ENCODE measurements around the gene ADRA2A. TPM values are rescaled to one million over a fixed set of nuclear protein-coding genes. Genes with fewer than 3 reads are reported as not detected.

ADRA2A gene
- 1 to 10 TPM in 3 of 4 donors, under 1 TPM in 1; 0.42 to 3.8 (median 3.6) TPM for total RNA-seq

GRCh38 chr10:111076682-111077478 is at the start of gene ADRA2A:
Gene ADRA2A (plus strand): TSS chr10:111077029. CDS start chr10:111077997, 968 bp downstream.
- TF ChIP-seq, protein P1, sequence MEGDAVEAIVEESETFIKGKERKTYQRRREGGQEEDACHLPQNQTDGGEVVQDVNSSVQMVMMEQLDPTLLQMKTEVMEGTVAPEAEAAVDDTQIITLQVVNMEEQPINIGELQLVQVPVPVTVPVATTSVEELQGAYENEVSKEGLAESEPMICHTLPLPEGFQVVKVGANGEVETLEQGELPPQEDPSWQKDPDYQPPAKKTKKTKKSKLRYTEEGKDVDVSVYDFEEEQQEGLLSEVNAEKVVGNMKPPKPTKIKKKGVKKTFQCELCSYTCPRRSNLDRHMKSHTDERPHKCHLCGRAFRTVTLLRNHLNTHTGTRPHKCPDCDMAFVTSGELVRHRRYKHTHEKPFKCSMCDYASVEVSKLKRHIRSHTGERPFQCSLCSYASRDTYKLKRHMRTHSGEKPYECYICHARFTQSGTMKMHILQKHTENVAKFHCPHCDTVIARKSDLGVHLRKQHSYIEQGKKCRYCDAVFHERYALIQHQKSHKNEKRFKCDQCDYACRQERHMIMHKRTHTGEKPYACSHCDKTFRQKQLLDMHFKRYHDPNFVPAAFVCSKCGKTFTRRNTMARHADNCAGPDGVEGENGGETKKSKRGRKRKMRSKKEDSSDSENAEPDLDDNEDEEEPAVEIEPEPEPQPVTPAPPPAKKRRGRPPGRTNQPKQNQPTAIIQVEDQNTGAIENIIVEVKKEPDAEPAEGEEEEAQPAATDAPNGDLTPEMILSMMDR (IDR thresholded peaks at IDR 0.05): no peak
- no peak for TF ChIP-seq POLR2A (IDR thresholded peaks at IDR 0.05; ENCODE audit: low read depth)
- no peak for TF ChIP-seq POLR2AphosphoS5 (IDR thresholded peaks at IDR 0.05)
- TF ChIP-seq EP300 (IDR thresholded peaks at IDR 0.05): no peak
- intact Hi-C loops (cut with DNase I): no loop called here
- H3K4me1 ChIP-seq: peaks cover 26 to 44% (median 31%) of the 10 kb centered on the region in 4 donors
- peak within 1 kb of the TSS in 2 of 4 donors; percentile 20 to 31 for H3K27ac ChIP-seq (replicated peaks in 1 of 4)
- 2% methylated on average over 13 of the region's 79 CpGs for WGBS
- H3K9me3 ChIP-seq: no peaks in the 10 kb centered on the region
- peak; percentile 89 for DNase-seq (ENCODE audit: extremely low spot score)
- H3K4me3 ChIP-seq: peak within 1 kb of the TSS; percentile 49 to 59 (median 54)
- no peaks in the 10 kb centered on the region for H3K36me3 ChIP-seq
- peaks cover 3 to 96% (median 42%) of the 10 kb centered on the region in 4 donors for H3K27me3 ChIP-seq

DNA sequence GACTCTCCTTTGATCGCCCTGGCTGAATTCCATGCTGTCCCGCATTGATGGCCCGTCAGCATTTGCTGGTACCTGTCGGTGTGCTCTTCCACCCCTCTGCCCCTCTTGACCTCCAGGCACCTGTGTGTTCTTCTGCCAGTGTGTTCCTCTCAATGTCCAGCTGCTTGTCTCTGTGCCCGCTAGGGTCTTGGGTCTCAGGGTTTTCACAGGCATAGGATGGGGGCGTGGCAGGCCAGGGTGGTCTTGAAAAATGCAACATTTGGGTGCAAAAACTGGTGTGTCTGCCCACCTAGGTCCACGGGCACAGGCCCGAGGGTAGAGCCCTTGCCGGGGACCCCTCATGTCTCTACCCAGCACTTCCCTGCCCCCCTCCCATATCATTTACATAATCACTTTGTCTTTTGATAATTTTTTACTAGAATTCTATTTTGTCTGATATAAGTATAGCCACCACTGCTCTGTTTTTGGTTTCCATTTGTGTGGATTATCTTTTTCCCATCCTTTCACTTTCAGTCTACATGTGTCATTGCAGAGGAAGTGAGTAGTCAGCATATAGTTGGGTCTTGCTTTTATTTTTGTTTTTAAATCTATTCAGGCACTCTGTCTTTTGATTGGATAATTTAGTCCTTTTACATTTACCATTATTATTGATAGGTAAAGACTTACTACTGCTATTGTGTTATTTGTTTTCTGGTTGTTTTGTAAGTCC is 46.6 kb upstream of the ADRA2A start:
- Histone ChIP-seq H3K36me3 (peaks cover 0 to 7% (median 0%) of the 10 kb centered on the region in 4 donors), H3K27me3 (no peaks in the 10 kb centered on the region), H3K27ac (replicated peaks in 1 of 4) (no peak overlapping the region), H3K4me1 (no peaks in the 10 kb centered on the region), H3K9me3 (peaks cover 0 to 11% (median 4%) of the 10 kb centered on the region in 4 donors), H3K4me3 (no peak overlapping the region)
- WGBS: 97% methylated on average over 9 of the region's 9 CpGs
- intact Hi-C loops (cut with DNase I): no loop called here
- TF ChIP-seq POLR2A (IDR thresholded peaks at IDR 0.05; ENCODE audit: low read depth): no peak
- TF ChIP-seq POLR2AphosphoS5 (IDR thresholded peaks at IDR 0.05): no peak
- TF ChIP-seq EP300 (IDR thresholded peaks at IDR 0.05): no peak
- TF ChIP-seq, protein P1 (IDR thresholded peaks at IDR 0.05): no peak
- DNase-seq (ENCODE audit: extremely low spot score): no peak

- H3K27me3 ChIP-seq: no peaks in the 10 kb centered on the region
- no peak overlapping the region for H3K4me3 ChIP-seq
- 93% methylated on average over 2 of the region's 2 CpGs for WGBS
These were observed 42.1 kb upstream of the ADRA2A start for GRCh38 chr10:111034598-111035310.

DNA sequence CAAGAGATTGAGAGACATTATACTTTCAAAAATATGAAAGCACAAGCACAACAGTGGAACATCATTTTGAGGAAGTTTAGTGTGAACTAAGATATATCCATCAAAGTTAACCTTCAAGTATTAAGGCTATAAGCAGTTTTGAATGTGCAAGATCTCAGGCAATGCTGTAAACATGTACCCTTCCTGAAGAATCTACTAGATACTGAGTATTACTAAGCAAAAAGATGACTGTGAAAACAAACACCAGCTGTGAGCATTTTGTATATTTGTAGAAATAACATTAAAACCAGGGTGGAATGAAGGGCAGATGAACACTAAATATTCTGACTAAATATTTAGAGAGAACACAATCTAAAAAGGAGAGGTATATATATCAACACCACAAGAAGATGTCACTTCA is 41.3 kb upstream of the ADRA2A start:
- TF ChIP-seq POLR2A (IDR thresholded peaks at IDR 0.05; ENCODE audit: low read depth): no peak
- TF ChIP-seq, protein P1 (IDR thresholded peaks at IDR 0.05): no peak
- no peak for TF ChIP-seq POLR2AphosphoS5 (IDR thresholded peaks at IDR 0.05)
- TF ChIP-seq EP300 (IDR thresholded peaks at IDR 0.05): no peak
- intact Hi-C loops (cut with DNase I): no loop called here
- Histone ChIP-seq H3K9me3 (peaks cover 0 to 27% (median 20%) of the 10 kb centered on the region in 4 donors), H3K27ac (replicated peaks in 1 of 4) (no peak overlapping the region), H3K36me3 (peaks cover 0 to 7% (median 0%) of the 10 kb centered on the region in 4 donors), H3K4me3 (no peak overlapping the region), H3K27me3 (no peaks in the 10 kb centered on the region), H3K4me1 (no peaks in the 10 kb centered on the region)
- DNase-seq (ENCODE audit: extremely low spot score): no peak

More at GRCh38 chr10:111034598-111035310, 42.1 kb upstream of the ADRA2A start:
- no peak for DNase-seq (ENCODE audit: extremely low spot score)
- Histone ChIP-seq H3K36me3 (peaks cover 0 to 7% (median 0%) of the 10 kb centered on the region in 4 donors), H3K27ac (replicated peaks in 1 of 4) (no peak overlapping the region), H3K9me3 (peaks cover 0 to 20% (median 13%) of the 10 kb centered on the region in 4 donors), H3K4me1 (no peaks in the 10 kb centered on the region)
- TF ChIP-seq, protein P1 (IDR thresholded peaks at IDR 0.05): no peak
- TF ChIP-seq POLR2A (IDR thresholded peaks at IDR 0.05; ENCODE audit: low read depth): no peak
- TF ChIP-seq POLR2AphosphoS5 (IDR thresholded peaks at IDR 0.05): no peak
- no peak for TF ChIP-seq EP300 (IDR thresholded peaks at IDR 0.05)
- intact Hi-C loops (cut with DNase I): no loop called here

All from esophagus muscularis mucosa (tissue), 4 donors.